H54 (cell line): ENCODE results near the gene MAN2B2.
"Not testable (repeated sequence)": the region's sequence is repeated elsewhere in the genome, so short reads cannot be mapped to it uniquely, and the experiment has no call there.

ENCODE experiments used
- DNase-seq: peaks from one replicate; pipeline ENCODE4 v3.0.0; 2011; ENCODE audit warnings: low spot score, mixed read lengths; ENCODE audit not compliant: insufficient read length
- FAIRE-seq: peaks from 3 replicates; lab custom pipeline; 2011; peaks lifted over from hg19 to GRCh38; lab: Jason Lieb, UNC
- POLR2A ChIP-seq: IDR thresholded peaks from 2 replicates; pipeline ENCODE4 v1.6.1; 2011; ENCODE audit warnings: low read depth, mild to moderate bottlenecking, low read length

Gene MAN2B2

GRCh38 chr4:6655924-6656323 lies 80.9 kb downstream of the MAN2B2 start:
- FAIRE-seq (no peak), DNase-seq (no peak)
- no peak for TF ChIP-seq POLR2A

GRCh38 chr4:6657242-6658208 lies 82.5 kb downstream of the MAN2B2 start:
- no peak for FAIRE-seq
- no peak for TF ChIP-seq POLR2A
- no peak for DNase-seq

GRCh38 chr4:6658209-6658595 lies 83.2 kb downstream of the MAN2B2 start:
- DNase-seq (no peak), FAIRE-seq (no peak)
- TF ChIP-seq POLR2A, result no peak

- DNase-seq, result no peak
- TF ChIP-seq POLR2A, result no peak
- no peak for FAIRE-seq
Measured at GRCh38 chr4:6658597-6659075, 83.6 kb downstream of the MAN2B2 start.

GRCh38 chr4:6659897-6660296 lies 84.9 kb downstream of the MAN2B2 start:
- DNase-seq, result no peak
- TF ChIP-seq POLR2A, result no peak
- no peak for FAIRE-seq

- no peak for TF ChIP-seq POLR2A
- no peak for DNase-seq
- FAIRE-seq, result no peak
Measured at GRCh38 chr4:6660430-6660829, 85.4 kb downstream of the MAN2B2 start.

- FAIRE-seq, result no peak
- no peak for DNase-seq
- TF ChIP-seq POLR2A, result no peak
Measured at GRCh38 chr4:6662591-6662990, 87.6 kb downstream of the MAN2B2 start.

- DNase-seq, result no peak
- TF ChIP-seq POLR2A, result no peak
- FAIRE-seq, result no peak
Measured at GRCh38 chr4:6663596-6664393, 88.8 kb downstream of the MAN2B2 start.

GRCh38 chr4:6665320-6665654 lies 90.3 kb downstream of the MAN2B2 start:
- FAIRE-seq, result no peak
- TF ChIP-seq POLR2A, result no peak
- DNase-seq, result no peak

- no peak for DNase-seq
- no peak for FAIRE-seq
- no peak for TF ChIP-seq POLR2A
Measured at GRCh38 chr4:6668391-6668790, 93.4 kb downstream of the MAN2B2 start.

GRCh38 chr4:6671648-6672047 lies 96.7 kb downstream of the MAN2B2 start:
- no peak for DNase-seq
- TF ChIP-seq POLR2A, result no peak
- FAIRE-seq, result no peak

- TF ChIP-seq POLR2A, result no peak
- DNase-seq (no peak), FAIRE-seq (no peak)
Measured at GRCh38 chr4:6672131-6672530, 97.1 kb downstream of the MAN2B2 start.

GRCh38 chr4:6672541-6673190 lies 97.7 kb downstream of the MAN2B2 start:
- DNase-seq, FAIRE-seq: not testable (repeated sequence)
